ENCODE results near the gene SHROOM2. TPM values are rescaled to one million over a fixed set of nuclear protein-coding genes. Genes with fewer than 3 reads are reported as not detected.
A peak's percentile ranks its signal among the peaks of the same experiment; 100 is the strongest.

Gene SHROOM2
- total and polyA plus RNA-seq, 2 of the 4 experiments (the other 2 are of a cell fraction), result 8.1 to 14.2 TPM

DNA sequence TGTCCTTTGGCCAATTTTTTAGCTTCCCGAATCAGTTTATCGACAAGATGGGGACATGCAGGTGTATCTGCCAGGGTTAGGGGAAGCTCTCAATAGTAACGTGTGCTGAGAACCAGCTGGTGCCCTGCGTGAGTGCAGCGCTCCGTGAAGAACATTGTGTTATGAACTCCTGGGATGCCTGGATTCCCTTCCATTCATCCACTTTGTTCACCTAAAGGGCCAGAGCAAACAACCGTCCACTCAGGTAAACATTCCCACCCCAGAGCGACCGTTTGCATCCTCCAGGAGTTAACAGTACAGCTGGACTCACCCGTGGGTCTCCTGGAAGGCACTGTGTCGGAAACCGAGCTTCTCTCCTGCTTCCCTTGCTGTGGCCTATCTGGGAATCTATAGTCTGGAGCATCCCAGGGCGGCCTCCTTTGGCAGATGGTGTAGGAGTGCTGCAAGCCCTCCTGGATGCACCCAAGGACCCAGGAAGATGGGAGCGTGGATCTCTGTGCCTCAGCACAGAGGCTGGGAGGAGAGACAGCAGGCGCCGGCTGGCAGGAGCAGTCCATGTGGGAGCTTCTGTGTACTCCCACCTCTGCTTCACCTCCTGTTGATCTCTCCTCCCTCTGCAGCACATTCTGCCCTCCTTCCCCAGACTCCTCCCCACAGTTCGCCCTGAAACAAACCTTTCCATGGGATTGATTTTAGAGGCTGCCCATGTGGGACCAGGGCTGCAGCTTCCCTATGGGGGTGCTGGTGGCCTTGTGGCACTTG, 62.7 kb downstream of the SHROOM2 start:
- in situ Hi-C loops (cut with MboI; ENCODE audit: low sequenced_read_pairs) (no loop called here), dilution Hi-C loops (cut with HindIII; ENCODE audit: low sequenced_read_pairs, unreplicated experiment) (no loop called here), intact Hi-C loops (cut with micrococcal nuclease) (no loop called here)
- Histone ChIP-seq H2BK5ac (ENCODE audit: low read depth, low read length, poor library complexity, severe bottlenecking) (no peak overlapping the region), H3K23ac (ENCODE audit: low read depth, low read length) (no peak overlapping the region), H3K14ac (replicated peaks; ENCODE audit: low read depth, low read length) (no peak overlapping the region), H2BK20ac (ENCODE audit: low read depth, low read length) (no peak overlapping the region), H3K56ac (ENCODE audit: extremely low read depth, insufficient read depth, low read length) (no peak overlapping the region), H3K9me3 (ENCODE audit: control insufficient read depth, insufficient read depth, low read length) (no peaks in the 10 kb centered on the region), H3K4me3 (ENCODE audit: insufficient read depth, low read depth, low read length) (no peak overlapping the region), H3K4me2 (ENCODE audit: low read depth, low read length) (no peak overlapping the region), H3K79me1 (ENCODE audit: low read depth in 1 of 2, low read length in 2 of 2) (no peaks in the 10 kb centered on the region), H4K5ac (ENCODE audit: low read depth, low read length) (no peak overlapping the region), H3K36me3 (ENCODE audit: control insufficient read depth, insufficient read depth, low read length) (no peaks in the 10 kb centered on the region), H3K4me1 (ENCODE audit: control insufficient read depth, insufficient read depth, low read length) (peaks cover 6% of the 10 kb centered on the region), H3K9me1 (ENCODE audit: insufficient read depth, low read length) (peaks cover 3% of the 10 kb centered on the region; the same call in 1 of the 2 replicates), H3K27me3 (ENCODE audit: control insufficient read depth, insufficient read depth, low read length) (no peaks in the 10 kb centered on the region), H3K9ac (ENCODE audit: low read depth, low read length) (no peak overlapping the region), H2BK15ac (ENCODE audit: low read depth, low read length) (no peak overlapping the region; the same call in 2 of the 3 replicates), H2BK120ac (ENCODE audit: low read depth, low read length) (0 out of 2 replicates have a peak overlapping the region, but pooled peaks have one; percentile 38), H3K18ac (ENCODE audit: low read depth, low read length) (no peak overlapping the region), H2AK5ac (ENCODE audit: low read depth, low read length) (no peak overlapping the region), H4K20me1 (ENCODE audit: insufficient read depth, low read length) (no peaks in the 10 kb centered on the region), H4K91ac (ENCODE audit: insufficient read depth, low read depth, low read length) (no peak overlapping the region; the same call in 1 of the 2 replicates), H4K8ac (ENCODE audit: low read depth in 2 of 2, low read length in 2 of 2) (no peak overlapping the region), H2AK9ac (replicated peaks; ENCODE audit: low read depth, low read length, poor library complexity) (no peak overlapping the region), H3K4ac (ENCODE audit: low read depth, low read length) (no peak overlapping the region), H2AFZ (replicated peaks; ENCODE audit: low read length, poor library complexity) (no peak overlapping the region), H3K27ac (ENCODE audit: insufficient read depth, low read length) (no peak overlapping the region)
- no peak for DNase-seq
- CTCF ChIA-PET, result no interaction called here
- BruUV-seq (replicated peaks), result no TSS peak
- POLR2A ChIA-PET (ENCODE audit: unreplicated experiment), result no interaction called here
- 76% methylated on average over 5 of the region's 17 CpGs; no CpG with 5 or more reads in 1 of the 2 experiments for WGBS, 2 experiments (ENCODE audit: extremely low coverage in 2 of 2, insufficient read length in 1 of 2)
- no peak for ATAC-seq (ENCODE audit: low read depth)
- TF ChIP-seq NFE2L2 (IDR thresholded peaks at IDR 0.05; ENCODE audit: low read depth, low read length) (no peak), BHLHE40 (IDR thresholded peaks at IDR 0.05; ENCODE audit: low read depth, low read length) (no peak), MAZ (IDR thresholded peaks at IDR 0.05; ENCODE audit: borderline replicate concordance, low read depth, low read length) (no peak), RAD21 (IDR thresholded peaks at IDR 0.05; ENCODE audit: low read length) (no peak), MAFK (IDR thresholded peaks at IDR 0.05; ENCODE audit: low read depth, low read length) (no peak), CTCF (conservative IDR thresholded peaks at IDR 0.05; ENCODE audit: low read depth, low read length) (no peak), MXI1 (IDR thresholded peaks at IDR 0.05; ENCODE audit: borderline replicate concordance, low read depth, low read length) (no peak), RCOR1 (IDR thresholded peaks at IDR 0.05; ENCODE audit: insufficient replicate concordance, low read length) (no peak), POLR2A (IDR thresholded peaks at IDR 0.05; ENCODE audit: low read depth, low read length) (no peak), SMC3 (IDR thresholded peaks at IDR 0.05; ENCODE audit: low read depth, low read length) (no peak), FOS (IDR thresholded peaks at IDR 0.05; ENCODE audit: low read depth, low read length) (no peak), RFX5 (IDR thresholded peaks at IDR 0.05; ENCODE audit: low read depth, low read length) (no peak), CEBPB (IDR thresholded peaks at IDR 0.05; ENCODE audit: low read depth, low read length) (no peak), CHD1 (IDR thresholded peaks at IDR 0.05; ENCODE audit: low read depth, low read length) (no peak)
- TF ChIP-seq, protein P1, sequence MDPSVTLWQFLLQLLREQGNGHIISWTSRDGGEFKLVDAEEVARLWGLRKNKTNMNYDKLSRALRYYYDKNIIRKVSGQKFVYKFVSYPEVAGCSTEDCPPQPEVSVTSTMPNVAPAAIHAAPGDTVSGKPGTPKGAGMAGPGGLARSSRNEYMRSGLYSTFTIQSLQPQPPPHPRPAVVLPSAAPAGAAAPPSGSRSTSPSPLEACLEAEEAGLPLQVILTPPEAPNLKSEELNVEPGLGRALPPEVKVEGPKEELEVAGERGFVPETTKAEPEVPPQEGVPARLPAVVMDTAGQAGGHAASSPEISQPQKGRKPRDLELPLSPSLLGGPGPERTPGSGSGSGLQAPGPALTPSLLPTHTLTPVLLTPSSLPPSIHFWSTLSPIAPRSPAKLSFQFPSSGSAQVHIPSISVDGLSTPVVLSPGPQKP (IDR thresholded peaks at IDR 0.05; ENCODE audit: borderline replicate concordance, low read depth, low read length), result no peak
